ENCODE measurements around the gene C11orf98. TPM values are rescaled to one million over a fixed set of nuclear protein-coding genes. Genes with fewer than 3 reads are reported as not detected.

Gene C11orf98
- total and polyA plus RNA-seq, 2 of the 13 experiments (the other 11 are each of a cell fraction or from before 2014, with no cell fraction given) = 30.4 to 91.8 TPM

GRCh38 chr11:62649486-62649885 lies 15.5 kb downstream of the C11orf98 start:
- Histone ChIP-seq H3K79me2 (ENCODE audit: insufficient read depth, low read length) (peaks cover 38% of the 10 kb centered on the region), H3K9ac (ENCODE audit: insufficient read depth, low read depth, low read length) (no peak overlapping the region), H2AFZ (ENCODE audit: low read length) (no peak overlapping the region), H3K36me3 (replicated peaks in 1 of 2; ENCODE audit: control insufficient read depth in 1 of 2, insufficient read depth in 2 of 2, low read length in 2 of 2) (peaks cover 4 to 16% of the 10 kb centered on the region in 2 experiments; a peak in 3 of 5 replicates), H3K27ac (ENCODE audit: extremely low read length, insufficient read depth, low read length) (no peak overlapping the region), H3K4me1 (ENCODE audit: insufficient read depth, low read length) (peaks cover 43% of the 10 kb centered on the region), H3K27me3 (ENCODE audit: control insufficient read depth in 1 of 2, insufficient read depth in 2 of 2, low read length in 2 of 2) (no peaks in the 10 kb centered on the region), H4K20me1 (ENCODE audit: insufficient read depth, low read length) (peaks cover 8% of the 10 kb centered on the region), H3K4me2 (ENCODE audit: low read depth, low read length) (no peak overlapping the region), H3K9me3 (ENCODE audit: low read length) (no peaks in the 10 kb centered on the region), H3K4me3 (replicated peaks in 1 of 3; ENCODE audit: insufficient read depth in 1 of 3, low read depth in 2 of 3, low read length in 3 of 3) (no peak overlapping the region)
- POLR2A ChIA-PET = interaction anchor here (0.9 to 2.6 kb wide), 3 partner anchors 16 to 192 kb away, joined by 3 to 19 read pairs (median 5); partner anchors contain the start of genes C11orf98, CSKMT and EEF1G
- 94% methylated on average over 4 of the region's 11 CpGs for WGBS (ENCODE audit: low lambda C conversion rate)
- DNase-seq (ENCODE audit: low spot score) (no peak), FAIRE-seq (no peak), ATAC-seq (no peak)
- in situ Hi-C loops (cut with HindIII; ENCODE audit: extremely low pct_ligation_motif_present, low pct_unique_long_range_greater_than_20kb) = no loop called here
- intact Hi-C loops (cut with micrococcal nuclease; ENCODE audit: unreplicated experiment) = no loop called here
- BruUV-seq (replicated peaks) = no TSS peak
- CTCF ChIA-PET (ENCODE audit: low intra/inter-chr PET ratio, low total read pairs) = no interaction called here
- TF ChIP-seq KDM1A (CRISPR knock-in tag; IDR thresholded peaks at IDR 0.05) (no peak), ZXDC (CRISPR knock-in tag; IDR thresholded peaks at IDR 0.05) (no peak), ZNF878 (CRISPR knock-in tag; IDR thresholded peaks at IDR 0.05) (no peak), AKNA (CRISPR knock-in tag; IDR thresholded peaks at IDR 0.05; ENCODE audit: borderline replicate concordance) (no peak), MXD3 (CRISPR knock-in tag; IDR thresholded peaks at IDR 0.05) (no peak), ZSCAN31 (CRISPR knock-in tag; IDR thresholded peaks at IDR 0.05; ENCODE audit: low read depth) (no peak), CBX5 (CRISPR knock-in tag; IDR thresholded peaks at IDR 0.05; ENCODE audit: borderline replicate concordance) (no peak), PTBP1 (IDR thresholded peaks at IDR 0.05; ENCODE audit: low read depth, low read length, poor library complexity, severe bottlenecking) (no peak), ZNF343 (CRISPR knock-in tag; IDR thresholded peaks at IDR 0.05) (no peak), FOSL2 (CRISPR knock-in tag; IDR thresholded peaks at IDR 0.05) (no peak), ZNF329 (CRISPR knock-in tag; IDR thresholded peaks at IDR 0.05; ENCODE audit: low read depth) (no peak), SMAD3 (CRISPR knock-in tag; IDR thresholded peaks at IDR 0.05) (no peak), ZNF205 (CRISPR knock-in tag; IDR thresholded peaks at IDR 0.05) (no peak), ZNF639 (CRISPR knock-in tag; conservative IDR thresholded peaks at IDR 0.05) (no peak), ZNF761 (CRISPR knock-in tag; conservative IDR thresholded peaks at IDR 0.05) (no peak), ZFX (CRISPR knock-in tag; IDR thresholded peaks at IDR 0.05; ENCODE audit: low read depth) (no peak), MTF1 (CRISPR knock-in tag; IDR thresholded peaks at IDR 0.05) (no peak)

All from HepG2 (cell line).